Body of pancreas (tissue), 4 donors: Measurements from ENCODE around the gene TNS3. TPM values are rescaled to one million over a fixed set of nuclear protein-coding genes. Genes with fewer than 3 reads are reported as not detected.
A peak's percentile ranks its signal among the peaks of the same experiment; 100 is the strongest.

Source experiments
- ATAC-seq: fragments of 150-250 bp; one replicate; pipeline ENCODE4 v1.9.1; 2016
- DNase-seq, 4 donors: peaks; one replicate each; pipeline ENCODE4 v3.0.0-alpha.2; 2019
- H3K27ac ChIP-seq, 4 donors: fragments of 200-600 bp; sonication (generic); 1 replicate in 3 of 4; 2 replicates in 1 of 4; pipeline versions ENCODE4 v1.5.1 to v1.6.1; 2016 to 2019; ENCODE audit warnings: mild to moderate bottlenecking in 1 of 4, mixed read lengths in 1 of 4, moderate library complexity in 1 of 4
- H3K27me3 ChIP-seq, 2 donors: fragments of 200-600 bp; sonication (generic); one replicate each; pipeline ENCODE4 v1.6.0; 2016; ENCODE audit warnings: mild to moderate bottlenecking in 1 of 2
- H3K36me3 ChIP-seq, 2 donors: fragments of 200-600 bp; sonication (generic); replicated peaks in 1 of 2; 2 replicates each; pipeline ENCODE4 v1.5.1; 2016; ENCODE audit warnings: low read depth in 2 of 2; ENCODE audit not compliant: insufficient read depth in 1 of 2
- H3K4me1 ChIP-seq: fragments of 200-600 bp; sonication (generic); one replicate; pipeline ENCODE4 v1.6.0; 2016
- H3K4me3 ChIP-seq, 2 donors: fragments of 200-600 bp; sonication (generic); 1 replicate in 1 of 2; 2 replicates in 1 of 2; pipeline ENCODE4 v1.5.1; 2016 to 2019
- H3K9me3 ChIP-seq, 3 donors: fragments of 200-600 bp; sonication (generic); 1 replicate in 2 of 3; 2 replicates in 1 of 3; pipeline ENCODE4 v1.5.1; 2016
- CTCF ChIP-seq, 7 experiments: fragments of 450-650 bp in 4 of 7; fragments of 200-600 bp in 3 of 7; sonication (generic) in 3 of 7; IDR thresholded peaks; one replicate each; pipeline ENCODE4 v1.5.1; 2016 to 2019; ENCODE audit warnings: antibody characterized with exemption in 7 of 7
- POLR2A ChIP-seq, 3 donors: fragments of 450-650 bp; IDR thresholded peaks; one replicate each; pipeline ENCODE4 v1.6.1; 2016; ENCODE audit warnings: antibody characterized with exemption in 3 of 3, mild to moderate bottlenecking in 2 of 3
- WGBS, 2 donors: methylation state at CpG; one replicate each; pipeline ENCODE4 v1.1.5; 2017; 5-methylcytosine and 5-hydroxymethylcytosine counted together
- intact Hi-C: fragments of 100-400 bp; cut with DNase I; formaldehyde crosslinking; loops from one replicate; pipeline ENCODE4 v1.15.1; 2023
- total RNA-seq, 2 donors: library from RNA; depleted of rRNA; stranded (reverse); fragments of >200 nt; gene quantifications; one replicate each; pipeline ENCODE4 v1.1.0, GENCODE V29; 2016

Gene TNS3
- total RNA-seq, 2 donors from 2014 or later: 100 to 265 TPM

- Histone ChIP-seq H3K4me3 (peak overlapping the region; percentile 9 to 32), H3K9me3 (no peaks in the 10 kb centered on the region), H3K27ac (peak overlapping the region; percentile 78 to 95 (median 92)), H3K4me1 (peaks cover 81% of the 10 kb centered on the region), H3K27me3 (no peaks in the 10 kb centered on the region), H3K36me3 (no peaks in the 10 kb centered on the region)
- intact Hi-C loops: no loop called here
- DNase-seq (peak in 1 of 4 donors; percentile 26), ATAC-seq (peak; percentile 28)
- WGBS, 2 donors: 27 to 31% methylated on average over 3 of the region's 3 CpGs
- TF ChIP-seq POLR2A (IDR thresholded peaks at IDR 0.05) (no peak), CTCF (IDR thresholded peaks at IDR 0.05) (no peak)
Measured at GRCh38 chr7:47452295-47452694, 129.6 kb downstream of the TNS3 start.

- H3K27ac ChIP-seq: peak overlapping the region; percentile 78 to 95 (median 92)
- no peak for ATAC-seq
- H3K27me3 ChIP-seq: no peaks in the 10 kb centered on the region
- no peak overlapping the region for H3K4me3 ChIP-seq
- TF ChIP-seq CTCF (IDR thresholded peaks at IDR 0.05) (no peak), POLR2A (IDR thresholded peaks at IDR 0.05) (peak in 2 of 3 donors; percentile 26 to 27)
- no peak for DNase-seq
- H3K4me1 ChIP-seq: peaks cover 85% of the 10 kb centered on the region
- H3K36me3 ChIP-seq: no peaks in the 10 kb centered on the region
- H3K9me3 ChIP-seq: no peaks in the 10 kb centered on the region
- intact Hi-C loops: no loop called here
- 27 to 30% methylated on average over 3 of the region's 3 CpGs for WGBS, 2 donors
Measured at GRCh38 chr7:47451851-47452205, 130.1 kb downstream of the TNS3 start.

- no peaks in the 10 kb centered on the region for H3K27me3 ChIP-seq
- H3K36me3 ChIP-seq: no peaks in the 10 kb centered on the region
- TF ChIP-seq POLR2A (IDR thresholded peaks at IDR 0.05) (no peak), CTCF (IDR thresholded peaks at IDR 0.05) (no peak)
- DNase-seq (no peak), ATAC-seq (no peak)
- H3K4me1 ChIP-seq: peaks cover 90% of the 10 kb centered on the region
- peak overlapping the region; percentile 36 to 95 (median 85) for H3K27ac ChIP-seq
- no peak overlapping the region for H3K4me3 ChIP-seq
- intact Hi-C loops: no loop called here
- no peaks in the 10 kb centered on the region for H3K9me3 ChIP-seq
- WGBS, 2 donors: 75 to 84% methylated on average over 11 of the region's 11 CpGs
Measured at GRCh38 chr7:47449810-47450590, 131.9 kb downstream of the TNS3 start.

GRCh38 chr7:47448971-47449370 is 132.9 kb downstream of the TNS3 start:
- H3K27ac ChIP-seq: peak overlapping the region in 2 of 4 donors; percentile 26 to 92
- no peak for ATAC-seq
- intact Hi-C loops: no loop called here
- no peak for DNase-seq
- no peaks in the 10 kb centered on the region for H3K27me3 ChIP-seq
- peaks cover 90% of the 10 kb centered on the region for H3K4me1 ChIP-seq
- 70 to 76% methylated on average over 9 of the region's 9 CpGs for WGBS, 2 donors
- no peaks in the 10 kb centered on the region for H3K9me3 ChIP-seq
- no peaks in the 10 kb centered on the region for H3K36me3 ChIP-seq
- no peak overlapping the region for H3K4me3 ChIP-seq
- TF ChIP-seq CTCF (IDR thresholded peaks at IDR 0.05) (no peak), POLR2A (IDR thresholded peaks at IDR 0.05) (no peak)
